ENCODE data around the gene IL15. TPM values are rescaled to one million over a fixed set of nuclear protein-coding genes. Genes with fewer than 3 reads are reported as not detected.

Gene IL15
- total RNA-seq, 1 experiment from 2014 or later = 0.51 TPM

- intact Hi-C loops (cut with micrococcal nuclease) = no loop called here
- Mint-ChIP-seq H3K27me3 (ENCODE audit: insufficient read depth, unreplicated experiment) (no peaks in the 10 kb centered on the region), H3K36me3 (ENCODE audit: insufficient read depth, unreplicated experiment) (no peaks in the 10 kb centered on the region), H3K27ac (ENCODE audit: low read depth, unreplicated experiment) (no peak overlapping the region), H3K4me1 (ENCODE audit: insufficient read depth, unreplicated experiment) (no peaks in the 10 kb centered on the region), H3K4me3 (ENCODE audit: unreplicated experiment) (no peak overlapping the region), H3K9me3 (ENCODE audit: unreplicated experiment) (no peaks in the 10 kb centered on the region)
- ChIA-PET CTCF (interaction anchor here (2.0 kb wide), 1 partner anchor 315 kb away, joined by 6 read pairs; no protein-coding TSS in a partner anchor), POLR2A (interaction anchor here (0.7 kb wide), 1 partner anchor 215 kb away, joined by 3 read pairs; no protein-coding TSS in a partner anchor)
- TF ChIP-seq CTCF (IDR thresholded peaks at IDR 0.05; ENCODE audit: unreplicated experiment) = no peak
- no peak for DNase-seq (ENCODE audit: unreplicated experiment)
- BruUV-seq (replicated peaks) = no TSS peak
Measured at GRCh38 chr4:141660880-141661279, 24.5 kb downstream of the IL15 start.

DNA sequence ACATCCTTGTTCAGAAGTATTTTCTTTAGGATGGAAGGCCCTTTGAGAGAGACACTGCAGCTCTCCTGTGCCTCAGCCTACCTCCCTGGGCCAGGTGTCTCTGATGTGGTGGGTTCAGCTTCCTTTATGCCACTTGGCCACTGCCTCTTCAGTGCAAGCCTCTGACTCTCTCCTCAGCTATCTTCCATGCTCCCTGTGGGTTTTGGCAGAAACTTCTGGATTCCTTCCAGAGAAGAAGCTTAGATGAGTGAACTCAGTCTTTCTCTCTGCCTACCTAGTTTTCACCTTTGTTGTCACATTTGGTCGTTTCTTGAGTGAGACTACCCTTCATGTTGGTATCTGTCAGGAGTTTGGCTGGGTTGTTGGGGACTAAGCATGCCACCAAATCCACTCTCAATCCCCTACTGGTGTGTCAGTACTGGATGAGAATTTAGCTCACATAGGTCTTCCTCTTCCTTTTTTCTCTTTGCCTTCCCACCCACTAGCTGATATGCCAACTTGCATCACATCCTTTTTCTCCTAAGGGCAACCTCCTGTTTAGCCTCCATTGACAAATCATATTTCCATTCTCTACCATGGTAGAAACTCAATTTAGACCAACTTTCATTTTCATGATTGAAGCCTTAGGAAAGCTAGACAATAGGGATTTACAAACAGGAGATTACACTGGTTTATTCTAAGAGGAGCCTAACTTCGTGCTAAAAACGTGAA is 32.0 kb downstream of the IL15 start:
- no TSS peak for BruUV-seq (replicated peaks)
- H3K4me3 Mint-ChIP-seq (ENCODE audit: unreplicated experiment) = no peak overlapping the region

GRCh38 chr4:141669501-141669900 is 33.1 kb downstream of the IL15 start:
- Mint-ChIP-seq H3K27me3 (ENCODE audit: insufficient read depth, unreplicated experiment) (no peaks in the 10 kb centered on the region), H3K9me3 (ENCODE audit: unreplicated experiment) (no peaks in the 10 kb centered on the region), H3K27ac (ENCODE audit: low read depth, unreplicated experiment) (no peak overlapping the region), H3K4me1 (ENCODE audit: insufficient read depth, unreplicated experiment) (peaks cover 6% of the 10 kb centered on the region), H3K4me3 (ENCODE audit: unreplicated experiment) (no peak overlapping the region), H3K36me3 (ENCODE audit: insufficient read depth, unreplicated experiment) (peaks cover 6% of the 10 kb centered on the region)
- ChIA-PET CTCF (interaction anchor here (0.6 kb wide), 1 partner anchor 125 kb away, joined by 3 read pairs; no protein-coding TSS in a partner anchor), POLR2A (no interaction called here)
- TF ChIP-seq CTCF (IDR thresholded peaks at IDR 0.05; ENCODE audit: unreplicated experiment) = no peak
- intact Hi-C loops (cut with micrococcal nuclease) = no loop called here
- no peak for DNase-seq (ENCODE audit: unreplicated experiment)
- no TSS peak for BruUV-seq (replicated peaks)

More for the DNA sequence above, 32.0 kb downstream of the IL15 start:
- Mint-ChIP-seq H3K9me3 (ENCODE audit: unreplicated experiment) (no peaks in the 10 kb centered on the region), H3K36me3 (ENCODE audit: insufficient read depth, unreplicated experiment) (peaks cover 6% of the 10 kb centered on the region), H3K27ac (ENCODE audit: low read depth, unreplicated experiment) (no peak overlapping the region), H3K27me3 (ENCODE audit: insufficient read depth, unreplicated experiment) (no peaks in the 10 kb centered on the region), H3K4me1 (ENCODE audit: insufficient read depth, unreplicated experiment) (peaks cover 6% of the 10 kb centered on the region)
- ChIA-PET CTCF (interaction anchor here (0.7 to 1.1 kb wide), 3 partner anchors 10 to 429 kb away, joined by 3 read pairs; no protein-coding TSS in a partner anchor), POLR2A (no interaction called here)
- peak; percentile 25 for DNase-seq (ENCODE audit: unreplicated experiment)
- intact Hi-C loops (cut with micrococcal nuclease) = no loop called here
- TF ChIP-seq CTCF (IDR thresholded peaks at IDR 0.05; ENCODE audit: unreplicated experiment) = no peak

GRCh38 chr4:141675384-141675783 is 39.0 kb downstream of the IL15 start:
- POLR2A ChIA-PET = no interaction called here
- intact Hi-C loops (cut with micrococcal nuclease) = no loop called here
- no peak for DNase-seq (ENCODE audit: unreplicated experiment)
- H3K9me3 Mint-ChIP-seq (ENCODE audit: unreplicated experiment) = no peaks in the 10 kb centered on the region
- no TSS peak for BruUV-seq (replicated peaks)
- CTCF ChIA-PET = no interaction called here
- TF ChIP-seq CTCF (IDR thresholded peaks at IDR 0.05; ENCODE audit: unreplicated experiment) = no peak
- no peak overlapping the region for H3K4me3 Mint-ChIP-seq (ENCODE audit: unreplicated experiment)
- no peaks in the 10 kb centered on the region for H3K4me1 Mint-ChIP-seq (ENCODE audit: insufficient read depth, unreplicated experiment)
- no peak overlapping the region for H3K27ac Mint-ChIP-seq (ENCODE audit: low read depth, unreplicated experiment)
- no peaks in the 10 kb centered on the region for H3K27me3 Mint-ChIP-seq (ENCODE audit: insufficient read depth, unreplicated experiment)
- peaks cover 6% of the 10 kb centered on the region for H3K36me3 Mint-ChIP-seq (ENCODE audit: insufficient read depth, unreplicated experiment)
